WERI-Rb-1 (cell line): Measurements from ENCODE around the gene FAH.
A peak's percentile ranks its signal among the peaks of the same experiment; 100 is the strongest.

Experiments used
- DNase-seq: peaks from one replicate; pipeline ENCODE4 v3.0.0-alpha.2; 2020
- H3K27ac ChIP-seq: fragments of 250-450 bp; sonication (Bioruptor Pico); 2 replicates; pipeline ENCODE4 v1.5.1; 2020; ENCODE audit warnings: mild to moderate bottlenecking, moderate library complexity
- H3K27me3 ChIP-seq: fragments of 250-450 bp; sonication (Bioruptor Pico); 2 replicates; pipeline ENCODE4 v1.5.1; 2021; ENCODE audit warnings: mild to moderate bottlenecking, low read depth, moderate library complexity; ENCODE audit not compliant: insufficient read depth, severe bottlenecking
- H3K36me3 ChIP-seq: fragments of 250-450 bp; sonication (Bioruptor Pico); 2 replicates; pipeline ENCODE4 v1.5.1; 2020; ENCODE audit warnings: mild to moderate bottlenecking, moderate library complexity
- H3K4me3 ChIP-seq: 2 replicates; pipeline ENCODE4 v1.5.1; 2011; ENCODE audit warnings: low read depth, mild to moderate bottlenecking, control low read depth, low read length
- H3K9me3 ChIP-seq: fragments of 250-450 bp; sonication (Bioruptor Pico); 2 replicates; pipeline ENCODE4 v1.5.1; 2021; ENCODE audit warnings: mild to moderate bottlenecking, moderate library complexity; ENCODE audit not compliant: severe bottlenecking
- TF ChIP-seq, protein P1 (sequence below): IDR thresholded peaks from 2 replicates; pipeline ENCODE4 v1.5.1; 2011; ENCODE audit warnings: low read depth, mild to moderate bottlenecking, control low read depth, inconsistent platforms, low read length

The FAH gene

DNA sequence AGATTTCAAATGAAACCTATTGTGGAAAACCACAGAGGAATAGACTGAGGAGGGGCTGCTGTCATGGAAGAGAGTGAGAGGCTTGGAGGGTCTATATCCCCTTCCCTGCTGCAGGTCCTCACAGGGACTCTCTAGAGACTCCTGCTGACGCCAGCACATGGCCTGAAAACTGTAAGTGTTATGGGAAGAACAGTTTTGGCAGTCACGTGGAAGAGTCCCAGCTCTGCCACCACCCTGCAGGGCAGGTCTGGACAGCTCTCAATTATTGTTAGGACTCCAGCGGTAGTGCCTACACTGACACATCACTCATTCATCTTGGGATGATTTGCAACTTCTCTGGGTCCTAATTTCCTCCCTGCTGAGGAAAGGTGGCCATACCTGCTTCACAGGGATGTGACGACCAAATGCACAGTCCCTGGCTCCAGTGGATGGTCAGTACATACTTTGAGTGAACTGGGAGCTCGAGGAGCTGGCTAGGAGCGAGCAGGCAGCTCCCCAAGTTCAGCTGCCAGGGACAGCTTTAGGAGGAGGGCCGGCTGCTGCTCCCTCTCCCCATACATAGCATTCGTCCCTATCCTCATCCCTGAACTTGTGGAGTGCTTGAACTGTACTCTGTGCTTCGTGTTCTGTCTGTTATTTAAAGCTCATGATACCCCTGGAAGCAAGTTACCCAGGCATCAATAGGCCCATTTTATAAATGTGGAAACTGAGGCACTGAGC, 50.0 kb downstream of the FAH start:
- no peaks in the 10 kb centered on the region for H3K9me3 ChIP-seq
- TF ChIP-seq, protein P1, sequence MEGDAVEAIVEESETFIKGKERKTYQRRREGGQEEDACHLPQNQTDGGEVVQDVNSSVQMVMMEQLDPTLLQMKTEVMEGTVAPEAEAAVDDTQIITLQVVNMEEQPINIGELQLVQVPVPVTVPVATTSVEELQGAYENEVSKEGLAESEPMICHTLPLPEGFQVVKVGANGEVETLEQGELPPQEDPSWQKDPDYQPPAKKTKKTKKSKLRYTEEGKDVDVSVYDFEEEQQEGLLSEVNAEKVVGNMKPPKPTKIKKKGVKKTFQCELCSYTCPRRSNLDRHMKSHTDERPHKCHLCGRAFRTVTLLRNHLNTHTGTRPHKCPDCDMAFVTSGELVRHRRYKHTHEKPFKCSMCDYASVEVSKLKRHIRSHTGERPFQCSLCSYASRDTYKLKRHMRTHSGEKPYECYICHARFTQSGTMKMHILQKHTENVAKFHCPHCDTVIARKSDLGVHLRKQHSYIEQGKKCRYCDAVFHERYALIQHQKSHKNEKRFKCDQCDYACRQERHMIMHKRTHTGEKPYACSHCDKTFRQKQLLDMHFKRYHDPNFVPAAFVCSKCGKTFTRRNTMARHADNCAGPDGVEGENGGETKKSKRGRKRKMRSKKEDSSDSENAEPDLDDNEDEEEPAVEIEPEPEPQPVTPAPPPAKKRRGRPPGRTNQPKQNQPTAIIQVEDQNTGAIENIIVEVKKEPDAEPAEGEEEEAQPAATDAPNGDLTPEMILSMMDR, result no peak
- no peaks in the 10 kb centered on the region for H3K27me3 ChIP-seq
- H3K4me3 ChIP-seq, result no peak overlapping the region
- no peak for DNase-seq
- H3K27ac ChIP-seq, result no peak overlapping the region
- no peaks in the 10 kb centered on the region for H3K36me3 ChIP-seq

DNA sequence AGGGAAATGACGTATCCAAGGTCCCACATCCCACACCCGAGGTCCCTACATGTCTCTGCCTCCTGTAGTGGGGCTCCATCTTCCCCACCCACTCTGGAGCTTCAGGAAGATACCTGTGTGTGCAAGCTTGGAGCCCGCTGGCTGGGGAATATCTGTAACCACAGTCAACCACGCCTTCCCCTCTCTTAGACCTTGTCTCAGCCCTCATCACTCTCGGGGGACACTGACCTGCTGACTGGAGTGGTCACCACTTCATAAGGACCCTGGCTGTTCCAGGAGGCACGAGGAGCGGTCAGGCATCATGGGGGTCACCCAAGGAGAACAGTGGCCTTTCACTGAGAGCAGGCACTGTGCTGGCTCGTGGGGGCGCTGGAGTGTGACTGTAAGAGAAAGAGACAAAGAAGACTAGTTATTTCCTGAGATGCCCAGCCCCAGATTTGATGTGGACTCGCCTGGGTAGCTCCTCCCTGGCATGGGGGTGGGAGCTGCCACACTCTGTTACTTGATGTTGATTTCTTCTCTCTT, 50.6 kb downstream of the FAH start:
- Histone ChIP-seq H3K4me3 (no peak overlapping the region), H3K36me3 (no peaks in the 10 kb centered on the region), H3K27me3 (no peaks in the 10 kb centered on the region), H3K27ac (no peak overlapping the region), H3K9me3 (no peaks in the 10 kb centered on the region)
- TF ChIP-seq, protein P1, result no peak
- DNase-seq, result no peak

DNA sequence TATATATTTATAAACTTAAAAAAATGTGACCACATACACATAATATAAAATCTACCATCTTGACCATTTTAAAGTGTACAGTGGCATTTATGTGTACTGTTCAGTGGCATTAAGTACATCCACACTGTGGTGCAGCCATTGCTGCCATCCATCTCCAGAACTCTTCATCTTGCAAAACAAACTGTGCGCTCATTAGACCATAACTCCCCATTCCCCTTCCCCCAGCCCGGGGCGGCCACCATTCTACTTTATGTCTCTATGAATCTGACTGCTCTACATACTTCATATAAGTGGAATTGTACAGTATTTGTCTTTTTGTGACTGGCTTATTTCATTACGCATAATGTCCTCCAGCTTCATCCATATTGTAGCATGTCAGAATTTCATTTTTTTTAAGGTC, 51.4 kb downstream of the FAH start:
- Histone ChIP-seq H3K27ac (no peak overlapping the region), H3K36me3 (no peaks in the 10 kb centered on the region), H3K9me3 (no peaks in the 10 kb centered on the region), H3K27me3 (no peaks in the 10 kb centered on the region), H3K4me3 (no peak overlapping the region)
- TF ChIP-seq, protein P1, result no peak
- DNase-seq, result no peak

DNA sequence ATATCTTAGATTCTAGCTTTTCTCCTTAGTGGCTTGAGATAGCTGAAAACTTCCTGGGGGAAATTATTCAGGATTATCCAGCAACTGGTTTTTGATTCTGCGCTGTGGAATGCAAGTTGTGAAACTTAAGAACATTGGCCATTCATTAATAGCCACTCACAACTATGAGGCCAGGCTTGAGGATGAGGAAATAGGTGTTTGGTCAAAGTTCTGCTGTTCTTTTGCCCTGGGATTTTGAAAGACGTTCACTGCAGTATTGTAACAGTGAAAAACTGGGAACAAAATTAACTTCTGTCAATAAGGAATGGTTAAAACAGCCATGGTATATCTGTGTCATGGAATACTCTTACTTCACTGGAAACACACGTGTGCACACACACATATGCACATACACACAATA, 55.1 kb downstream of the FAH start:
- DNase-seq, result no peak
- no peak overlapping the region for H3K27ac ChIP-seq
- TF ChIP-seq, protein P1, result no peak
- no peak overlapping the region for H3K4me3 ChIP-seq
- H3K36me3 ChIP-seq, result no peaks in the 10 kb centered on the region
- no peaks in the 10 kb centered on the region for H3K27me3 ChIP-seq
- H3K9me3 ChIP-seq, result no peaks in the 10 kb centered on the region

DNA sequence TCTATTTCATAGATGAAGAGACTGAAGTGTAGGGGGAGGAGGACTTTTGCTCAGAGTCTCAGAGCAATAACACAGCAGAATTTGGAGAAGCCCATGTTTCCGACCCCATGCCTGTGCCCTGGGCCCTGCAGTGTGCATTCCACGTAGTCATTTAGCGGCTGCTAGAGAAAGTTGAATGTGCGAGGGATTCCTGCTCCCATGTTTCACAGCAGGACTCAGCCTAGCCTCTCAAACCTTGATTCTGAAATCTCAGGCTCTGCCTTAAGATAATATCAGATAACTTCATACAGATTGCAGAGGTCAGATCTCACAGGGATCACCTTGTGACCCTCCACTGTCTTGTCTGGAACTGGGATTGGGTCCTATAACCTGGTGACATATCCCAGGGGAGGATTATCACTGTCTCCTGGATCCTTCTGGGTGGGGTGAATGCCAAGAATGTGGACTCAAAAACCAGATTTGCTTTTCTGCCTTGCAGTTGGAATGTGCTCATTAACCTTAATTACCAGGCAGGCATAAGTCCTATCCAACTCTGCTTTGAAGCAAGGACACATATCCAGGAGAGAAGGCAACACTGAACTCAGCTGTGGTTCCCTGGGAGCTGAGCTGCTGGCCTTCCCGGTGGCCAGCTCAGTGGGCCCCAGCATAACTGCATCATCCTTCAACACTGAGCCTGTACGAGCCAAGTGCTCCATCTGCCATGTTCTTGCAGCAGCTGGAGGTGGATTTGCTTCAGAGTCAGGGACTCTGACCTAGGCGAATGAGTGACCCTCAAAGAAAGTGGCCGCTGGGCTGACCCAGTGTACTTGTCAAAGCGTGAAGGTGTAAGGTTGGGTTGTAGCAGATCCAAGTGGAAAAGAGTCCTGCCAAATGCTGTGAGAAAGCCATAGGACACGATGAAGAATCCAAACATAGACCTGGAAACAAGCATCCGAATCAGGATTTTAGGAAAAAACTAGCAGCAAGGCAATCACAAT, 56.2 kb downstream of the FAH start:
- no peak overlapping the region for H3K4me3 ChIP-seq
- peak; percentile 39 for DNase-seq
- H3K36me3 ChIP-seq, result no peaks in the 10 kb centered on the region
- no peak overlapping the region for H3K27ac ChIP-seq
- TF ChIP-seq, protein P1, result no peak
- H3K9me3 ChIP-seq, result no peaks in the 10 kb centered on the region
- no peaks in the 10 kb centered on the region for H3K27me3 ChIP-seq
